NCI-H146 (cell line): ENCODE data around the gene TCHH.

Experiments used
- DNase-seq: peaks from one replicate; lab custom pipeline; 2025; lab: John Stamatoyannopoulos, UW

TCHH gene

GRCh38 chr1:152067150-152067549 lies 48.1 kb downstream of the TCHH start:
- DNase-seq: no peak

- no peak for DNase-seq
Measured at GRCh38 chr1:152061952-152062351, 53.3 kb downstream of the TCHH start.
